ENCODE data around the gene SLC30A2.

DNA sequence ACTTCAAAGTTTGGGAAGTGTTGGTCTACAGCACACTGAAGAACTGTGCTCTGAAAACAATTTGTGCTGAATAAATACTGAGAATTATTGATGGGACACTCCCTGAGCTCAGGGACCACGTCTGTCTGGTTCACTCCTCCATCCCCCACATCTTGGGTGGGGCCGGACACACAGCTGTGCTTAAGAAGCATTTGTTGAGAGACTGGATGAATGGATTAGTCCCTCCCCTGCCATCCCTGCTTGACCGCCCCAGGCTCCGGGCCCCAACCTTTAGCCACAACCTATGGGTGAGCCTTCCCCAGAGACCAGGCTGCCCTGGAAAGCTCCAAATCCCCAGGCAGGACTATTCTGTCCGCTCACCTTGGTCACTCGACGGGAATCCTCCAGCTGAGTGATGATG, 14.0 kb upstream of the SLC30A2 start:
- no peak for TF ChIP-seq CTCF (IDR thresholded peaks at IDR 0.05)
- no peak for TF ChIP-seq MAFK (IDR thresholded peaks at IDR 0.05; ENCODE audit: partially characterized antibody)
- TF ChIP-seq POLR2A (IDR thresholded peaks at IDR 0.05; ENCODE audit: low read length), result no peak
- no peak for TF ChIP-seq SREBF2 (IDR thresholded peaks at IDR 0.05)
- TF ChIP-seq POLR2AphosphoS2 (conservative IDR thresholded peaks at IDR 0.05; ENCODE audit: low read length), result no peak
- TF ChIP-seq ZNF302 (CRISPR knock-in tag; IDR thresholded peaks at IDR 0.05), result no peak
- no peak for TF ChIP-seq MYC (IDR thresholded peaks at IDR 0.05; ENCODE audit: borderline replicate concordance, low read length)
- TF ChIP-seq EP300 (IDR thresholded peaks at IDR 0.05), result no peak
- TF ChIP-seq, protein P1, sequence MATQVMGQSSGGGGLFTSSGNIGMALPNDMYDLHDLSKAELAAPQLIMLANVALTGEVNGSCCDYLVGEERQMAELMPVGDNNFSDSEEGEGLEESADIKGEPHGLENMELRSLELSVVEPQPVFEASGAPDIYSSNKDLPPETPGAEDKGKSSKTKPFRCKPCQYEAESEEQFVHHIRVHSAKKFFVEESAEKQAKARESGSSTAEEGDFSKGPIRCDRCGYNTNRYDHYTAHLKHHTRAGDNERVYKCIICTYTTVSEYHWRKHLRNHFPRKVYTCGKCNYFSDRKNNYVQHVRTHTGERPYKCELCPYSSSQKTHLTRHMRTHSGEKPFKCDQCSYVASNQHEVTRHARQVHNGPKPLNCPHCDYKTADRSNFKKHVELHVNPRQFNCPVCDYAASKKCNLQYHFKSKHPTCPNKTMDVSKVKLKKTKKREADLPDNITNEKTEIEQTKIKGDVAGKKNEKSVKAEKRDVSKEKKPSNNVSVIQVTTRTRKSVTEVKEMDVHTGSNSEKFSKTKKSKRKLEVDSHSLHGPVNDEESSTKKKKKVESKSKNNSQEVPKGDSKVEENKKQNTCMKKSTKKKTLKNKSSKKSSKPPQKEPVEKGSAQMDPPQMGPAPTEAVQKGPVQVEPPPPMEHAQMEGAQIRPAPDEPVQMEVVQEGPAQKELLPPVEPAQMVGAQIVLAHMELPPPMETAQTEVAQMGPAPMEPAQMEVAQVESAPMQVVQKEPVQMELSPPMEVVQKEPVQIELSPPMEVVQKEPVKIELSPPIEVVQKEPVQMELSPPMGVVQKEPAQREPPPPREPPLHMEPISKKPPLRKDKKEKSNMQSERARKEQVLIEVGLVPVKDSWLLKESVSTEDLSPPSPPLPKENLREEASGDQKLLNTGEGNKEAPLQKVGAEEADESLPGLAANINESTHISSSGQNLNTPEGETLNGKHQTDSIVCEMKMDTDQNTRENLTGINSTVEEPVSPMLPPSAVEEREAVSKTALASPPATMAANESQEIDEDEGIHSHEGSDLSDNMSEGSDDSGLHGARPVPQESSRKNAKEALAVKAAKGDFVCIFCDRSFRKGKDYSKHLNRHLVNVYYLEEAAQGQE (IDR thresholded peaks at IDR 0.05), result no peak
- TF ChIP-seq BCL3 (IDR thresholded peaks at IDR 0.05), result no peak
- TF ChIP-seq, protein P2, sequence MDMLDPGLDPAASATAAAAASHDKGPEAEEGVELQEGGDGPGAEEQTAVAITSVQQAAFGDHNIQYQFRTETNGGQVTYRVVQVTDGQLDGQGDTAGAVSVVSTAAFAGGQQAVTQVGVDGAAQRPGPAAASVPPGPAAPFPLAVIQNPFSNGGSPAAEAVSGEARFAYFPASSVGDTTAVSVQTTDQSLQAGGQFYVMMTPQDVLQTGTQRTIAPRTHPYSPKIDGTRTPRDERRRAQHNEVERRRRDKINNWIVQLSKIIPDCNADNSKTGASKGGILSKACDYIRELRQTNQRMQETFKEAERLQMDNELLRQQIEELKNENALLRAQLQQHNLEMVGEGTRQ (IDR thresholded peaks at IDR 0.05), result no peak
